ENCODE measurements around the gene DDX47.

DDX47 gene

GRCh38 chr12:12871587-12872138 lies 58.5 kb downstream of the DDX47 start:
- Histone ChIP-seq H3K4me1 (ENCODE audit: control insufficient read depth, low read length) (peaks cover 4% of the 10 kb centered on the region), H3K9me2 (replicated peaks; ENCODE audit: control insufficient read depth, low read length) (no peaks in the 10 kb centered on the region), H3K79me2 (ENCODE audit: control insufficient read depth, low read length) (no peaks in the 10 kb centered on the region), H3F3A (ENCODE audit: control insufficient read depth, insufficient read depth) (no peaks in the 10 kb centered on the region), H3K36me3 (ENCODE audit: control insufficient read depth, low read length) (no peaks in the 10 kb centered on the region), H4K20me1 (ENCODE audit: control insufficient read depth, insufficient read depth, low read depth, low read length) (no peaks in the 10 kb centered on the region), H3K4me2 (ENCODE audit: low read length) (no peak overlapping the region), H3K9me3 (ENCODE audit: control insufficient read depth, insufficient read depth, low read length) (no peaks in the 10 kb centered on the region), H3K4me3 (ENCODE audit: low read length) (no peak overlapping the region), H3K27ac (ENCODE audit: low read depth, low read length) (no peak overlapping the region), H3K27me3 (ENCODE audit: control insufficient read depth, low read length) (no peaks in the 10 kb centered on the region)
- no peak for TF ChIP-seq CTCF (IDR thresholded peaks at IDR 0.05; ENCODE audit: low read depth, low read length, poor library complexity, severe bottlenecking)

GRCh38 chr12:12872139-12872933 lies 59.2 kb downstream of the DDX47 start:
- no peak overlapping the region for H3K27ac ChIP-seq (ENCODE audit: low read depth, low read length)

GRCh38 chr12:12872934-12873275 lies 59.8 kb downstream of the DDX47 start:
- Histone ChIP-seq H3F3A (ENCODE audit: control insufficient read depth, insufficient read depth) (no peaks in the 10 kb centered on the region), H3K27me3 (ENCODE audit: control insufficient read depth, low read length) (no peaks in the 10 kb centered on the region), H3K4me3 (ENCODE audit: low read length) (no peak overlapping the region), H3K4me2 (ENCODE audit: low read length) (no peak overlapping the region), H3K27ac (ENCODE audit: low read depth, low read length) (no peak overlapping the region), H3K9me2 (replicated peaks; ENCODE audit: control insufficient read depth, low read length) (no peaks in the 10 kb centered on the region), H4K20me1 (ENCODE audit: control insufficient read depth, insufficient read depth, low read depth, low read length) (no peaks in the 10 kb centered on the region), H3K4me1 (ENCODE audit: control insufficient read depth, low read length) (peaks cover 4% of the 10 kb centered on the region), H3K36me3 (ENCODE audit: control insufficient read depth, low read length) (no peaks in the 10 kb centered on the region), H3K9me3 (ENCODE audit: control insufficient read depth, insufficient read depth, low read length) (no peaks in the 10 kb centered on the region), H3K79me2 (ENCODE audit: control insufficient read depth, low read length) (no peaks in the 10 kb centered on the region)
- TF ChIP-seq CTCF (IDR thresholded peaks at IDR 0.05; ENCODE audit: low read depth, low read length, poor library complexity, severe bottlenecking), result no peak
- TF ChIP-seq EZH2phosphoT487 (IDR thresholded peaks at IDR 0.05; ENCODE audit: borderline replicate concordance, low read length), result no peak

More at GRCh38 chr12:12872139-12872933, 59.2 kb downstream of the DDX47 start:
- Histone ChIP-seq H3K9me3 (ENCODE audit: control insufficient read depth, insufficient read depth, low read length) (no peaks in the 10 kb centered on the region), H3K4me1 (ENCODE audit: control insufficient read depth, low read length) (peaks cover 4% of the 10 kb centered on the region), H3K9me2 (replicated peaks; ENCODE audit: control insufficient read depth, low read length) (no peaks in the 10 kb centered on the region), H4K20me1 (ENCODE audit: control insufficient read depth, insufficient read depth, low read depth, low read length) (no peaks in the 10 kb centered on the region), H3K79me2 (ENCODE audit: control insufficient read depth, low read length) (no peaks in the 10 kb centered on the region), H3K4me2 (ENCODE audit: low read length) (no peak overlapping the region), H3F3A (ENCODE audit: control insufficient read depth, insufficient read depth) (no peaks in the 10 kb centered on the region), H3K36me3 (ENCODE audit: control insufficient read depth, low read length) (no peaks in the 10 kb centered on the region), H3K4me3 (ENCODE audit: low read length) (no peak overlapping the region), H3K27me3 (ENCODE audit: control insufficient read depth, low read length) (no peaks in the 10 kb centered on the region)
- TF ChIP-seq EZH2phosphoT487 (IDR thresholded peaks at IDR 0.05; ENCODE audit: borderline replicate concordance, low read length), result no peak
- TF ChIP-seq CTCF (IDR thresholded peaks at IDR 0.05; ENCODE audit: low read depth, low read length, poor library complexity, severe bottlenecking), result no peak
